Fibroblast of skin of right quadriceps (primary cell): ENCODE results near the gene HSPA9.

Experiments used
- DNase-seq: peaks from one replicate; pipeline ENCODE4 v3.0.0-alpha.2; 2013

Gene HSPA9

GRCh38 chr5:138560971-138561370 lies 14.2 kb downstream of the HSPA9 start:
- DNase-seq = no peak

DNA sequence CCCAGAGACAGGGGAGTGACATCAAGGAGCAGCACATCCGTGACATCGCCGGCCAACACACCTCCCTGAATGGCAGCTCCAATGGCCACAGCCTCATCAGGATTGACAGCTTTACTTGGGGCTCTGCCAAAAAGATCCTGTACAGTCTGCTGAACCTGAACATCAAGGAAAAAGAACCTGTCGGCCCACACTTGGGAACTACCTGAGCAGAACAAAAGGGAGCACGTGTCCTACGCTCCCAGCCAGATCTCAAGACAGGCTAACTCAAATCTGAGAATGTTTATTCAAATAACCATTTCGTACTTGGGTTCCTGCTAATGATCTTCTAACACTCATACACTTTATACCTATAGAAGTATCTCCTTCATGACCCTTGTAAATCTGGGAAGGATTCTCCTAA lies 15.3 kb downstream of the HSPA9 start:
- DNase-seq = no peak

DNA sequence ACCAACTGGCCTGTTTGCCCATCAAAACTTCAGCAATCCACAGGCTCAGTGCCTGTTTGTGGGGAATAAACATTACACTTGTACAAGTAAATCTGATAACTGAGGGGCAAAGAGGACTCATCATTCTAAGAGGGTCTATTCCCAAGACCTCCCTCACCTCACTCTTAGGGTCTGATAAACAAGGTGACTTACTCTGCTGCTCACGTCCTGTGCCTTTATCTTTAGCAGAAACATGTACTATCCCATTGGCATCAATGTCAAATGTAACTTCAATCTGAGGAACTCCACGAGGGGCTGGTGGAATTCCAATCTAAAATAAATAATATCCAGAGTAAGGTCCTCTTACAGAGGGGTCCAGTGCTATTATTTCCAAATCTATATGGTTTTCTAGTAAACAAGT lies 17.5 kb downstream of the HSPA9 start:
- no peak for DNase-seq

GRCh38 chr5:138554143-138554542 lies 21.1 kb downstream of the HSPA9 start:
- DNase-seq = no peak

DNA sequence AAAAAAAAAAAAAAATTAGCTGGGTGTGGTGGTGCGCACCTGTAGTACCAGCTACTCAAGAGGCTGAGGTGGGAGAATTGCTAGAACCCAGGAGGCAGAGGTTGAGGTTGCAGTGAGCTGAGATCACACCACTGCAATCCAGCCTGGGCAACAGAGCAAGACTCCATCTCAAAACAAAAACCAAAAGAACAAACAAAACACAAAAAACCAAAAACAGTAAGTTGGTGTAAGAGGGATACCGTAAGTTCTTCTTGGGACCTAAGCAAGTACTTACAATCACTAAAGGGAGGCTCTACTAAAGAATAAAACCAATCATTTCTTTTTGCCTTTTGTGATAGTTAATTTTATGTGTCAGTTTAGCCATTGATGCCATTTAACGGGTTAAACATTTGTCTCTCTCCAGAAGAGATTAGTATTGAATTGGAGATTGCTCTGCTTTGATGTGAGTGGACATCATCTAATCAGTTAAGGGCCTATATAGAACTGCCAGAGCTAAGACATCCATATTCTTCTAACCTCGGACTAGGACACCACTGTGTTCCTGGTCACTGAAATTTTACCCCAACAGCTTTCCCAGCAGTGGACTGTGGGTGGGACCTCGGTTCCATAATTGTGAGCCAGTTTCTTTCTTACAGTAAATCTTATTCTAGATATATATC lies 21.6 kb downstream of the HSPA9 start:
- DNase-seq = no peak

GRCh38 chr5:138552657-138553056 lies 22.5 kb downstream of the HSPA9 start:
- no peak for DNase-seq

- no peak for DNase-seq
Measured at GRCh38 chr5:138549414-138549813, 25.8 kb downstream of the HSPA9 start.

- no peak for DNase-seq
Measured at GRCh38 chr5:138545919-138546562, 29.2 kb downstream of the HSPA9 start.

- no peak for DNase-seq
Measured at GRCh38 chr5:138544181-138545134, 30.7 kb downstream of the HSPA9 start.

- no peak for DNase-seq
Measured at GRCh38 chr5:138543730-138544104, 31.5 kb downstream of the HSPA9 start.

DNA sequence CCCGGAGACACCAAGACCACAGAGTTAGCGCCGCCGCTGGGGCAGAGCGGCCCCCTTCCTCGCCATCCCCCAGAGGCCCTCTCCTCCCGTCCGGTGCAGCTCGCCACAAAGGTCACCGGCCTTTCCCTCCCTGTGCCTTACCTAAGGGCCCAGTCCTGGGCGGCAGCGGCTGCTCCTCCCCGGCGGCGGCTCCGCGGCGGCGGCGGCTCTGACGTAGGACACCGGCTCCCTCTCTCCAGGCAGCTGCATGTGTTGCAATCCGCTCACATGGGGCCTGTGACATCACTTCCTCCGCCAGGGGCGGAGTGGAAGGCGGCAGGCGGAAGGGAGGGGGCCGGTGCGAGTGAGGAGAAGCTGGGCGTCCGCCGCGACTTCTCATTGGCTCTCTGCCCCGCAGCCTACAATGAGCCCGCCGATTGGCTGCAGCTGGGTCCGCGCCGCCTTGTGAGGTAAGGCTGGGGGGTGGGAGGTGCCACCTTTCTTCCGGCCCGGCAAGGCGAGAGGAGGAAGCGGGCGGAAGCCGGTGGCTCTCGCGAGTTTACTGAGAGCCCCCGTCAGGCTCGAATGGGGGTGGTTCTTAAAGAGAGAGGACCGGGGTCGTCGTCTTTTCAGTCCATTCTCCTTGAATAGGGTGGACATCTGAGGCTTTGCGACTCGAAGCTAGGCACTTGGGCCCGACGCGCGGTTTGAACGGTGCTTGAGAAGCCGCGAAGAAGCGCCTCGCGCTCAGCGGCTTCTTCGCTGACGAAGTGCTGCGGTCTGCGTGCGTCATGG lies 32.1 kb downstream of the HSPA9 start, which contains the start of gene ETF1:
ETF1 (minus strand) TSS at position 281 of the 774 bp plus-strand sequence. CDS start 318 bp downstream, outside the sequence.
- peak; percentile 100 for DNase-seq

GRCh38 chr5:138542180-138542955 lies 32.8 kb downstream of the HSPA9 start:
- no peak for DNase-seq

- no peak for DNase-seq
Measured at GRCh38 chr5:138541511-138542179, 33.6 kb downstream of the HSPA9 start.

DNA sequence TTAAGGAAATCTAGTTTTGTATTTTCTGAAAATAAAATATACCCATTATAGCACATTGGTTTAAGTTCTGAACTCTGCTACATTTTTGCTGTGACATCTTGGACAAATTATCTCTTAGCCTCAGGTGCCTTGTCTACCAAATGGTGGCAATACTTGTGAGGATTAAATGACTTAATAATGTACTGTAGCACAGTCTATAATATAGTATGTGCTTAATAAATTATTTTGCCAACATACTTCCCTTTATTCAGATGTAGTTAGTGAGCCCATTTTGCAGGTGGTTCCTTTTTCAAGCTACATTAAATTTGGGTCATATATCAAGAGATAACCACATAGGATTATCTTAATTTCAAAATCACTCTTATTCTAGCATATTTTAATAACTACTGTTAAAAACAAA lies 35.4 kb downstream of the HSPA9 start:
- DNase-seq = no peak

DNA sequence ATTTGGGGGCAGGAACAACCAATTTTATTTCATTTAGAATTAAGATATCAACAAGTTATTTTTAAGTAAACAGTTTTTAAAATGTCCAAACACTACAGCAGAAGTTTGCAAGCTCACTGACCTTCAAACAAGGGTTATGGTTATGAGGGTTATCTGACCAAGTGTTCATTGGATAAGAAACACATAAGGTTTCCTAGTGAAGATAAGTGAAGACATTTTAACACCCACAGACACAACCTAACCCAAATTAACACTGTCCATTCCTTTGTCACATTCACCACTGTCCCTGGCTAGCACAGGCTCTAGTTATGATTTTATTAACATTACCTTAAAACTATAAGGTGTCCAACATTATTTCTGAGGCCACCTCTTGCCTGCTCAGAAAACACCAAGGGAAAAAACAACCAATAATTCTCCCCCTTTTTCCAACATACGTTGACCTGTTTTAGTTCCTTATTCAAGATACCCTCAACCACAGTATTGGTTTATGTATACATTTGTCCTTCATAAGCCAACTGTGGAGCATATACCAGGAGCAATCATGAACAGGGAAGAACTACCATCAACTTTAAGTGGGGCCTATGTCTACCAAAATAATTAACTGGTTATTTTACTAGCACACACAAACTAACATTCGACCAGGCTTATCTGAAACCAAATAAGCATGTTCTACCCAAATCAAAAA lies 36.1 kb downstream of the HSPA9 start:
- no peak for DNase-seq

DNA sequence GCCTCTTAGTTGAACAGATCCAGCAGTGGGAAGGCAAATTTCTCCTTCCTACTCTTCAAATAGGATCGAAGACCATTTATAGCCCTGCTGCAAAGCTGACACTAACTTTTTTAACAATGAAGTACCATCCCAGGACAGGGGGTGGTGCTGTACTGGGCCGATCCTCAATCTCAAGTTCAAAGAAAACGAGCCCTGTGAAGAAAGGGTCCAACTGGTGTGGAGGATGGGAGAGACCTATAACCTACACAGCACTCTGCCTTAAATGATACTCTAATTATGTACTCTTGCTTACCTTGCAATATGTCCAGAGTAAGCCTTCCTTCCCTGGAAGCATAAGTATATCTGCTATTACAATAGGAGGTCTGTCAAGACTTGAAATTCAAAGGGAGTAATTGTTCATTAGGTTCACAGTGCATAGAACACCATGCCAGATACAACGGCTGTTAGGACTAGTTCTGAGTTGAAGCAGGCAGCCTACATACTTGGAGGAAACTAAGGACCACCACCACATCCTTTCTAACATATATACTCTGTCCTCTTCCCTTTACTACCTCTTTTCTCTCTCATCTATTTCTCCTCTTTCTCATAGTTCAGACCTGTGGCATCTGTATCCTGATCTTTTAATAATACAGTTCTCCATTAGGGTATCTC lies 38.4 kb downstream of the HSPA9 start:
- DNase-seq = no peak

DNA sequence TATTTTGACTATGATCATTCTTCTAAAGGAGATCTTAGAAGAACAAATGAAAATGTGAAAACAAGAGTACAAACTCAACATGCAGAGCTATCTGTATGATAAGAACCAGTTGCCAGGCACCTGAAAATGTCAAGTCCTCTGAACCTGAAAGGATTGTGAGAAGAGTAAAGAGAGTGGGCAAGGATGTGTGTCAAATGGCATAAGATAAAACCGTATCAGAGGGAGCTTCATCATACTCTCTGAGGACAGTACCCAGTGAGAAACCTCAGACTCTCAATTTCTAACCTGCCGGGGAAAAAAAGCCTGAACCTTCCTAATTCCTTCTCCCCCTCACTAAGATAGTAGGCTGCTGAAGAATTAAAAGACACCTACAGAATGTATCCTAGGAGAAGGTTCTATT lies 39.0 kb downstream of the HSPA9 start:
- DNase-seq = no peak

- DNase-seq = no peak
Measured at GRCh38 chr5:138533973-138534941, 40.9 kb downstream of the HSPA9 start.

DNA sequence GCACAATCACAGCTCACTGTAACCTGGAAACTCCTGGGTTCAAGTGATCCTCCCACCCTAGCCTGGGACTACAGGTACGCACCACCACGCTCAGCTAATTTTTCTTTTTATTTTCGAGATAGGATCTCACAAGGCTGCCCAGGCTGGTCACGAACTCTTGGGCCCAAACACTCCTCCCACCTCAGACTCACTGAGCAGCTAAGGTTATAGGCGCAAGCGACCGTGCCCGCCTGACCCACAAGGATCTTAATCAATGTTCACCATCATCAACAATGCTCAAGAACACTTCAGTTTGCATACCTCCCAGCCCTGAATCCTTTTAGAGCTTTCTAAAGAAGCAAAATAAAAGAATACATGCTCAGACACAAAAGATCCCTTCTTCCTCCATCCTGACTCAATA lies 45.4 kb downstream of the HSPA9 start:
- DNase-seq = no peak
